Measurements from ENCODE around the gene NTHL1.
A peak's percentile ranks its signal among the peaks of the same experiment; 100 is the strongest.

- TF ChIP-seq CTCF (IDR thresholded peaks at IDR 0.05 in 8 of 11, conservative IDR thresholded peaks at IDR 0.05 in 3 of 11) (no peak), POLR2AphosphoS5 (IDR thresholded peaks at IDR 0.05) (peak in 2 of 3 donors; percentile 38 to 48)
Measured at GRCh38 chr16:2008009-2008526, 39.6 kb downstream of the NTHL1 start.

Data from spleen (tissue), 7 donors.